Stimulated activated CD4-positive, alpha-beta T cell treated with anti-CD3 and anti-CD28 coated beads, Interleukin-2, amount 100 ng/mL, for 24 hours (primary cell): ENCODE data around the gene RCAN3.

Source experiments
- DNase-seq, 2 donors: peaks; one replicate each; pipeline ENCODE4 v3.0.0-alpha.2; 2020

RCAN3 gene

DNA sequence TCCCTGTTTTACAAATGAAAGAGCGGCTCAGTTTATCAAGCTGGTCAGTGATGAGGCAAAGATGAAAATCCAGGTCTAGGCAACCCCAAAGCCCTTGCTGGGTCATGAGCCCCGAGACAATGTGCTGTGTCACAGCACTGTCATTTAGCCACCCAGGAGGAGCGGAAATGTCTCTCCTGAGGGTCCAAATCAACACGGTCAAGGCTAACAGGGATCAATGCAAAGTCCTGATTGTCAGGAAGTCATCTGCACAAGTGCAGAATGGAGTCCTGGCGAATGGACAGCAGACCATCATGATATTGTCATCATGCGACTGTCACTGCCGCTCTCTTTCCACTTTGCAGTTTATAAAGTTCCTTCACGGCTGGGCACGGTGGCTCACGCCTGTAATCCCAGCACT lies 83.5 kb downstream of the RCAN3 start:
- DNase-seq = no peak

DNA sequence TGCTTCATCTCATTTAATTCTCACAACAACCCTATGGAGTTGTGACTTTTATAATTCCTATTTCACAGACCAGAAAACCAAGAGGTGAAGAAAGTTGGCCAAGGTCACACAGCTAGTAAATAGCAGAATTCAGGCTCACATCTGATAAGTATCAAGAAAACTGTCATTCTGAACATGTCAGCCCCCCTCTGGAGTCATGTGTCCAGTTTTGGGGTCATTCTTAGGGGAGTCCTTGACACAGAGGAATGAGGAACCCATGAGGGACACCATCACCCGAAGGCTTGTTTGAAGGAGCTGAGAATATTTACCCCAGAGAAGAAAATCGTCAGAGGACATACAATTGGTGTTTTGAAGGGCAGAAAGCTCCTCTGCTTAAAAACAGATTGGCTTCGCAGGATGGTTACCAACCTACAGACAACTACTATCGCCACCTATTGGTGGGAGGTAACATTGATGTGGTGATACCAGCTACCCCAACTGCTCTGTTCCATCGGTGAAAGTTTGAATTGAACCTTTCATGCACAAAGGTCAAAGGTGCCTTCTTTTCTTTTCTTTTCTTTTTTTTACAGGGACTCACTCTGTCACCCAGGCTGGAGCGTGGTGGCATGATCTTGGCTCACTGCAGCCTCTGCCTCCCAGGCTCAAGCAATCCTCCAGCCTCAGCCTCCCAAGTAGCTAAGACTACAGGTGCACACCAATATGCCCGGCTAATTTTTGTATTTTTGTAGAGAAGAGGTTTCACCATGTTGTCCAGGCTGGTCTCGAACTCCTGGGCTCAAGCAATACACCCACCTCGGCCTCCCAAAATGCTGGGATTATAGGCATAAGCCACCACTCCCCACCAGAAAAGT lies 84.6 kb downstream of the RCAN3 start:
- DNase-seq = peak; percentile 11 to 54

DNA sequence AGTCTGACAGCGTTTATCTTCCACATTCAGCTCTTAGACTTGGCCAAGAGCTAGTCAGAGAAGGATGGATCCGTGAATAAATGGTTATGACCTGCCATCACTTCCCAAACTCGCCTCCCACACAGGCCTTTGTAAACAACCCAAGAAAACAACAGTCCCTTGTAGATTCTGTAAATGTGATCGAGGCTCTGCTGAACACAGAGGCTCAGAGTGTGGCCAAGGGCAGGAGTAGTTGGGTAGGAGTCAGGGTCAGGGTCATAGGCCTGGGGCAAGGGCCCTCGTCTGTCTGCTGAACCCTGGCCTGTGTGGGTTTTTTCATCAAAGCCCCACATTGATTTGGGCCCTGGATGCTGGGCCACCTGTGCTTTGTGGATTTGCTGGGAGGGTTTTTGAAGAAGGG lies 85.9 kb downstream of the RCAN3 start:
- DNase-seq = no peak

DNA sequence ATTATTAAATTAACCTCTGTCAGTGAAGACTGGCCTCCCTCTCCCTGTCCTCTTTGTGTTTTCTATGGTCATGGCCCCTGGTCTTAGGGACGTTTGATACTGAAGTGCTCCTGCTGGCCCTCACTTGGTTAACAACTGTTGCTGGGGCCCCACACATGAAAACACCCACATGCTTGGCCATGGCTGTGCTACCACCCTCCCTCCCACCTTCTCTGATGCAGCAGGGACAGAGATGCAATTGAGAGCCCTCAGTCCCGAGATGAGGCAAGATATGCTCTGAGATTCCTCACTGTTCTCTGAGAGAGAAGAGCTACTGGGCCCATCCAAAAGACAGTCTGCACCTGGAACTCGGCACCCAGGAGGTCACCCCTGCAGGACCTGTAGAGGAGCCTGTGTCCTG lies 86.6 kb downstream of the RCAN3 start:
- no peak for DNase-seq
